SK-N-MC (cell line): ENCODE results near the gene AKAP13.

Experiments used
- EZH2 ChIP-seq: fragments of 200-600 bp; sonication (generic); IDR thresholded peaks from one replicate; pipeline ENCODE4 v1.6.1; 2017; ENCODE audit warnings: antibody characterized with exemption
- POLR2AphosphoS5 ChIP-seq: IDR thresholded peaks from 2 replicates; pipeline ENCODE4 v1.6.1; 2012; ENCODE audit warnings: mild to moderate bottlenecking, low read depth, low read length, borderline replicate concordance

DNA sequence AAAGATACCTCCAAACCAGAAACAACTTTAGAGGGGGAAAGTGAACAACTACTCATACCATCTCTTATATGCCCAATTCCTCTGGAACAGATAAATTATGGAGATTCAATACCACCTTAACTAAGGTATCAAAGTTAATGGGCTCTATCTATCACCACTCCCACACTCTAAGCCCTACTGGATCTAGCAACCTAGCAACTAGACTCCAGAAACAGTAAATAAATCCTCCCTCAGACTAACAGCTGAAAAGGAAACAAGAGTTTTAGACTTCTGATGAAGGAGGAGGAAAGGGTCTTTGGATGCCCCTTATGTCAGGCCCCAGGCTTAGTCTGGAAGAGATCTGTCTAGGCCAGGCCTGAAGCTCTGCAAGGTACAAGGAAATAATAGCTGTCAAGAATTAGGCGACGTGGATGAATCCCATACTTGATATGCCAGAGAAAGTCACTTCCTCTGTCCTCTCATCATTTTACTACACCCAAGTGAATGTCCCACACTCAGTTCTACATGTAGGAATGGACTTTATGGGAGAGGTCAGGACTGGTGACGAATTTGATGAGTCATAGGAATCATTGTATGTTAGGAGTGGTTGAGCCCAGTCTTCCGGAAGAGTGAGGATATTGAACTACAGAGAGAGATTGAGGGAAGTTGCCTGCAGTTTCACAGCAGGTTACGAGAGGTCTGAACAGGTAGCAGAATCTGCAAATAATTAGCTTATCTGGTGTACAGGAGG, 113.8 kb downstream of the AKAP13 start:
- TF ChIP-seq EZH2 (no peak), POLR2AphosphoS5 (no peak)
